Effector CD4-positive, alpha-beta T cell (primary cell): ENCODE data around the gene MAT1A.
A peak's percentile ranks its signal among the peaks of the same experiment; 100 is the strongest.
"Not testable (repeated sequence)": the region's sequence is repeated elsewhere in the genome, so short reads cannot be mapped to it uniquely, and the experiment has no call there.

Experiments
- DNase-seq: peaks from one replicate; pipeline ENCODE4 v3.0.0-alpha.2; 2020

The MAT1A gene

GRCh38 chr10:80264081-80265056 is 25.1 kb downstream of the MAT1A start:
- DNase-seq = no peak

- DNase-seq = no peak
These were observed 28.0 kb downstream of the MAT1A start for GRCh38 chr10:80261316-80262030.

GRCh38 chr10:80260295-80261243 is 28.9 kb downstream of the MAT1A start:
- DNase-seq = peak; percentile 21

- DNase-seq = no peak
These were observed 30.0 kb downstream of the MAT1A start for GRCh38 chr10:80259405-80259871.

GRCh38 chr10:80256798-80257197 is 32.7 kb downstream of the MAT1A start:
- DNase-seq = not testable (repeated sequence)

GRCh38 chr10:80254726-80255125 is 34.7 kb downstream of the MAT1A start:
- DNase-seq = not testable (repeated sequence)

GRCh38 chr10:80253963-80254271 is 35.5 kb downstream of the MAT1A start:
- DNase-seq = not testable (repeated sequence)

GRCh38 chr10:80253266-80253962 is 36.0 kb downstream of the MAT1A start:
- DNase-seq = no peak

- DNase-seq = no peak
These were observed 37.1 kb downstream of the MAT1A start for GRCh38 chr10:80252296-80252887.

- not testable (repeated sequence) for DNase-seq
These were observed 37.7 kb downstream of the MAT1A start for GRCh38 chr10:80251703-80252280.

GRCh38 chr10:80250399-80250798 is 39.1 kb downstream of the MAT1A start:
- DNase-seq = not testable (repeated sequence)

- not testable (repeated sequence) for DNase-seq
These were observed 39.6 kb downstream of the MAT1A start for GRCh38 chr10:80249906-80250305.

- DNase-seq = not testable (repeated sequence)
These were observed 41.8 kb downstream of the MAT1A start for GRCh38 chr10:80247611-80248010.

GRCh38 chr10:80244371-80244770 is 45.1 kb downstream of the MAT1A start:
- not testable (repeated sequence) for DNase-seq

- not testable (repeated sequence) for DNase-seq
These were observed 47.1 kb downstream of the MAT1A start for GRCh38 chr10:80242341-80242740.

GRCh38 chr10:80236457-80236856 is 53.0 kb downstream of the MAT1A start:
- not testable (repeated sequence) for DNase-seq

GRCh38 chr10:80234331-80235235 is 54.9 kb downstream of the MAT1A start:
- DNase-seq = not testable (repeated sequence)

GRCh38 chr10:80233871-80234270 is 55.6 kb downstream of the MAT1A start:
- DNase-seq = not testable (repeated sequence)

- not testable (repeated sequence) for DNase-seq
These were observed 62.7 kb downstream of the MAT1A start for GRCh38 chr10:80226723-80227122.

- DNase-seq = not testable (repeated sequence)
These were observed 66.4 kb downstream of the MAT1A start for GRCh38 chr10:80223031-80223419.
